ES-I3 (cell line): Measurements from ENCODE around the gene PAMR1.

Experiments
- H3K36me3 ChIP-seq: 2 replicates; pipeline ENCODE4 v1.6.1; 2013; ENCODE audit warnings: mild to moderate bottlenecking, low read length, control low read depth, moderate library complexity; ENCODE audit not compliant: insufficient read depth
- H3K4me1 ChIP-seq: 2 replicates; pipeline ENCODE4 v1.6.1; 2013; ENCODE audit warnings: mild to moderate bottlenecking, control low read depth, low read length; ENCODE audit not compliant: insufficient read depth
- H3K9ac ChIP-seq: 2 replicates; pipeline ENCODE4 v1.6.1; 2013; ENCODE audit warnings: low read depth, mild to moderate bottlenecking, low read length, moderate library complexity
- H3K9me3 ChIP-seq: 2 replicates; pipeline ENCODE4 v1.6.1; 2013; ENCODE audit warnings: mild to moderate bottlenecking, low read length, moderate library complexity; ENCODE audit not compliant: control insufficient read depth, insufficient read depth

The PAMR1 gene

GRCh38 chr11:35402751-35403660 lies 122.4 kb downstream of the PAMR1 start:
- no peaks in the 10 kb centered on the region; the same call in 1 of the 2 replicates for H3K4me1 ChIP-seq
- no peaks in the 10 kb centered on the region for H3K36me3 ChIP-seq
- H3K9me3 ChIP-seq: no peaks in the 10 kb centered on the region

GRCh38 chr11:35398881-35399280 lies 126.5 kb downstream of the PAMR1 start:
- Histone ChIP-seq H3K4me1 (no peaks in the 10 kb centered on the region), H3K36me3 (no peaks in the 10 kb centered on the region), H3K9me3 (no peaks in the 10 kb centered on the region), H3K9ac (no peak overlapping the region)

More at GRCh38 chr11:35402751-35403660, 122.4 kb downstream of the PAMR1 start:
- no peak overlapping the region for H3K9ac ChIP-seq

GRCh38 chr11:35394941-35395340 lies 130.5 kb downstream of the PAMR1 start:
- H3K36me3 ChIP-seq: no peaks in the 10 kb centered on the region
- no peak overlapping the region for H3K9ac ChIP-seq
- H3K4me1 ChIP-seq: peaks cover 10% of the 10 kb centered on the region; the same call in 1 of the 2 replicates
- H3K9me3 ChIP-seq: no peaks in the 10 kb centered on the region

- Histone ChIP-seq H3K36me3 (no peaks in the 10 kb centered on the region; the same call in 1 of the 2 replicates), H3K9ac (no peak overlapping the region), H3K9me3 (no peaks in the 10 kb centered on the region)
Observed at GRCh38 chr11:35393098-35393497, 132.3 kb downstream of the PAMR1 start.

GRCh38 chr11:35391922-35392688 lies 133.3 kb downstream of the PAMR1 start:
- no peaks in the 10 kb centered on the region; the same call in 1 of the 2 replicates for H3K36me3 ChIP-seq
- peaks cover 10% of the 10 kb centered on the region; the same call in 1 of the 2 replicates for H3K4me1 ChIP-seq
- no peaks in the 10 kb centered on the region for H3K9me3 ChIP-seq
- no peak overlapping the region for H3K9ac ChIP-seq

More at GRCh38 chr11:35393098-35393497, 132.3 kb downstream of the PAMR1 start:
- peaks cover 10% of the 10 kb centered on the region; the same call in 1 of the 2 replicates for H3K4me1 ChIP-seq

GRCh38 chr11:35390737-35391682 lies 134.4 kb downstream of the PAMR1 start:
- Histone ChIP-seq H3K36me3 (no peaks in the 10 kb centered on the region; the same call in 1 of the 2 replicates), H3K9ac (no peak overlapping the region), H3K4me1 (peaks cover 10% of the 10 kb centered on the region; the same call in 1 of the 2 replicates), H3K9me3 (no peaks in the 10 kb centered on the region)

- Histone ChIP-seq H3K9me3 (no peaks in the 10 kb centered on the region), H3K9ac (no peak overlapping the region), H3K4me1 (peaks cover 10% of the 10 kb centered on the region; the same call in 1 of the 2 replicates), H3K36me3 (no peaks in the 10 kb centered on the region; the same call in 1 of the 2 replicates)
Observed at GRCh38 chr11:35389897-35390465, 135.4 kb downstream of the PAMR1 start.

- Histone ChIP-seq H3K9ac (no peak overlapping the region), H3K4me1 (peaks cover 10% of the 10 kb centered on the region; the same call in 1 of the 2 replicates), H3K36me3 (no peaks in the 10 kb centered on the region; the same call in 1 of the 2 replicates), H3K9me3 (no peaks in the 10 kb centered on the region)
Observed at GRCh38 chr11:35389112-35389511, 136.3 kb downstream of the PAMR1 start.

- Histone ChIP-seq H3K36me3 (no peaks in the 10 kb centered on the region; the same call in 1 of the 2 replicates), H3K9ac (no peak overlapping the region), H3K4me1 (peaks cover 10% of the 10 kb centered on the region; the same call in 1 of the 2 replicates), H3K9me3 (no peaks in the 10 kb centered on the region)
Observed at GRCh38 chr11:35388061-35388460, 137.4 kb downstream of the PAMR1 start.

GRCh38 chr11:35387111-35387982 lies 138.1 kb downstream of the PAMR1 start:
- Histone ChIP-seq H3K4me1 (peaks cover 7% of the 10 kb centered on the region; the same call in 1 of the 2 replicates), H3K9ac (no peak overlapping the region), H3K36me3 (no peaks in the 10 kb centered on the region; the same call in 1 of the 2 replicates), H3K9me3 (no peaks in the 10 kb centered on the region)

GRCh38 chr11:35383953-35384352 lies 141.5 kb downstream of the PAMR1 start:
- H3K9ac ChIP-seq: no peak overlapping the region
- no peaks in the 10 kb centered on the region for H3K36me3 ChIP-seq
- no peaks in the 10 kb centered on the region for H3K4me1 ChIP-seq
- no peaks in the 10 kb centered on the region for H3K9me3 ChIP-seq
